RPMI8226 (cell line): ENCODE results near the gene RTN4R.
"Not testable (repeated sequence)": the region's sequence is repeated elsewhere in the genome, so short reads cannot be mapped to it uniquely, and the experiment has no call there.

Experiments
- DNase-seq: peaks from one replicate; pipeline ENCODE4 v3.0.0-alpha.2; 2015

Gene RTN4R

DNA sequence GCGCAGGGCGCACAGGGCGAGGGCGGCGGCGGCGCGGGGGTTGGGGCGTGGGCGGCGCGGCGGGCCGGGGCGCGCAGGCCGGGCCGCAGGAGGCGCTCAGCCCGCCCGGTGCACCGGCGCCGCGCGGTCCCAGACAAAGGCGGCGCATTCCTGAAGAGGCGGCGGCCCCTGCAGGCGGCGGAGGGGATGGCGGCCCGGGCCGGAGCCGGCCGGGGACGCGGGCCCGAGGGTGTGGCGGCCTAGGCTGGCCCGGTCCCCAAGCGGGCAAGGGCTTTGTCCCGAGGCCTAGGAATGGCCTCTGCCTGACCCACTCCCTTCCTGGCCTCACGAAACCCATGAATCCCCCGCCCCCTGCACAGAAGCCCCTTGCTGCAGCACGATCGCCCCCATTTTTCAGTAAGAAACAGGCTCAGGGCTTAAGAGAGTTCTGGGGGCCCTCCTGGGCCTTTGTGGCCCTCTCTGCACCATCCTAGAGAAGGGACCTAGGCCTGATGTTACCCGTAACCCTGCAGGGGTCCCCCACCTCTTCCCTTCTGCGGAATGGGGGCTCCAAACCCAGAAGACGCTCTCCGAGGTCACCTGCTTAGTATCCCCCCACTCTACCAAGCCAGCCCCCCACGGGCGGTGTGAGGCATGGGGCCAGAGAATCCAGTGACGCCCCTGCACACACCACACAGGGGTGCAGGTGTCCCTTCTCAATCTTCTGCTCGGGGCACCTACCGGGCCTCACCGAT lies at the start of gene RTN4R:
TSS of gene RTN4R (minus strand) at position 40 of the 734 bp plus-strand sequence. CDS start 226 bp downstream, outside the sequence.
- peak; percentile 38 for DNase-seq

GRCh38 chr22:20317402-20318042 lies 49.4 kb upstream of the RTN4R start:
- DNase-seq: not testable (repeated sequence)

- no peak for DNase-seq
These were observed 48.8 kb upstream of the RTN4R start for GRCh38 chr22:20316844-20317401.

GRCh38 chr22:20316217-20316843 lies 48.2 kb upstream of the RTN4R start:
- DNase-seq: no peak

GRCh38 chr22:20315337-20316216 lies 47.5 kb upstream of the RTN4R start:
- no peak for DNase-seq

DNA sequence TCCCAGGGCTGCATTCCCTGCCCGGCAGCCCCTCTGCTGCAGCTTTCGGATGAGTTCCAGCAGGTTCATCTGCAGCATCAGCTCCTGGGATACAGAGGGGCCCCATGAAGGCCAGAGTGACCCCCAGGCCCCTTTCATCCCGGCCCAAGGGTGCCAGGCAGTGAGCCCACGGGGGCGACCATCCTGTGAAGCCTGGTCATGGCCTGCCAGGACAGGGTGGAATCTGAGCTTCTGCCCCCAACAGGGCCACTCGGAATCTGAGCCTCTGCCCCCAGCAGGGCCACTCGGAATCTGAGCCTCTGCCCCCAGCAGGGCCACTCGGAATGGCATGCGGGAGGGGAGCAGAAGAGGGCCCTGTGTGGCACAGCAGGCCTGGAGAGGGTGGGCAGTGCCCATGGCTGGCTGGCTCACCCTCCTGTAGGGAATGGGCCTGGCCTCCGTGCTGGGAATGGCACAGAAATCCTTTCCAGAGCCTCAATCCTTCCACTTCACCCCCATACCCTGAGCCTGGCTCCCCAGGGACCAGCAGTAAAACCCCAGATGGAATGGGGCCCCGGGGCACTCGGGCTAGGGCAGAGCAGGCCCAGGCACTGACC lies 46.7 kb upstream of the RTN4R start:
- not testable (repeated sequence) for DNase-seq

- DNase-seq: not testable (repeated sequence)
These were observed 46.1 kb upstream of the RTN4R start for GRCh38 chr22:20314206-20314605.

DNA sequence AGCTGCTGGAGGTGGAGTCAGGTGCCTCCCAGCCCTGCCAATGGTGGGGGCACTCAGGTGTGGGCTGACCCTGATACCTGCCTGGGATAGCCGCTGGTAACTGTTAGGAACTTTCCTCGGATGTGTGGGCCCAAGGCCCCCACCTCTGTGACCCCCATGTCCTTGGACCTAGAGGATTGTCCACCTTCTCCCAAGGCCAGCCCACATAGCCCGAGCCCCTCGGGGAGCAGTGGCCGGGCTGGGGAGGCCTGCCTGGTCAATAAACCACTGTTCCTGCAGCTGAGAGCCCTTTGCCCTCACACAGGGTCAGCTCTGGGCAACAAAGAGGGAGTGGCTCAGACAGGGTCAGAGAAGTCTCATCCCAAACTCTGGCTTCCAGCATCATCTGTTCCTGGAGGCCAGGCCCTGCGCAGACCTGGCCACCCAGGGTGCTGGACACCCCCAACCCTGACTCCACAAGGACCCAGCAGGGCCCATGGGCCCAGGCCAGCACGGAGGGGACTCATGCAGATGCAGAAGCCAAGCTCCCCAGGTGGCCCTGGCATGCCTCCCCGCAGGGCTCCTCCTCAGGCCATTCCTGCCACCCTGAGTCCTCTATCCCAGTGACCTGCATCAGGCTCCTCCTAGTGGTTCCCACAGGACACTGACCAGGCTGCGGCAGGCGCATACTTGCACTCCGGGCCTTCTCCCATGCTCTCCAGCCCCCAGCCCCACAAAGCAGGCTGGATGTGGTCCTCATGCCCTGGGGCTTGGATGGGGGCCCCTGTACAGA lies 45.4 kb upstream of the RTN4R start:
- DNase-seq: not testable (repeated sequence)

DNA sequence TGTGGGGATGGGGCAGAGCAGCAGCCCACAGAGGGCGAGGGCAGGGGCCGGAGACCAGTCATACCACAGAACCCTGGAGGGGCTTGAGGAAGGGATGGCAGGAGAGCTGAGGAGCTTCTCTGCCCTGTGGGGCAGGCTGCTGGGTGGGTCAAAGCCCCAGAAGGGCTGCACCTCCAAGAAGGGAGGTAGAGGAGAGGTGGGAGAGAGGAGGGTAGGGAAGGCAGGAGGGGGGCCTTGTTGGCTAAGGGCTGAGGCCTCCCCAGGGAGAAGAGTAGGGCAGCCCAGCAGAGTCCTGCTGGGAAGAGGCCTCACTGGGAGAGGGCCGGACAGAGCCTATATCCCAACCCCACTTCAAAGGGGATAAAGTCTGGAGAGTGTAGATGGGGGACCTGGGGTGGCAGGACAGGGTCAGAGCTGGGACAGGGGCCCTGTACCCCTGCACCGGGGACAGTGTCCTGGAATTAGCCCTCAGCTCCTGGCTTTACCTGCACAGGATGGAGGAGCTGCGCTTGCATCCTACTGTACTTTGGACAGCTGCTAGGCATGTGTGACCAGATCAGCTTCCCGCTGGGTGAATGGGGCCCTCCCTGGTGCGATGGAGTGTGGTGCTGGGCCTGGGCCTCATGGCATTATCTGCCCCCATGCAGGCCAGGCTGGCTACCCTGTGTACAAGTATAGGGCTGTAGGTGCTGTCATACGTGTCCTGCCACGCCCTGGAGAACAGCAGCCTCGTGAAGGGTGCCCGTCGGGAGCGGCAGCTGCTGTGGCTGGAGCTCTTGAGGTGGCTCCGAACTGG lies 44.5 kb upstream of the RTN4R start:
- no peak for DNase-seq

- not testable (repeated sequence) for DNase-seq
These were observed 43.3 kb upstream of the RTN4R start for GRCh38 chr22:20311249-20312062.

GRCh38 chr22:20310773-20311172 lies 42.7 kb upstream of the RTN4R start:
- DNase-seq: not testable (repeated sequence)

- not testable (repeated sequence) for DNase-seq
These were observed 42.1 kb upstream of the RTN4R start for GRCh38 chr22:20310180-20310579.

- DNase-seq: not testable (repeated sequence)
These were observed 40.9 kb upstream of the RTN4R start for GRCh38 chr22:20308806-20309650.

DNA sequence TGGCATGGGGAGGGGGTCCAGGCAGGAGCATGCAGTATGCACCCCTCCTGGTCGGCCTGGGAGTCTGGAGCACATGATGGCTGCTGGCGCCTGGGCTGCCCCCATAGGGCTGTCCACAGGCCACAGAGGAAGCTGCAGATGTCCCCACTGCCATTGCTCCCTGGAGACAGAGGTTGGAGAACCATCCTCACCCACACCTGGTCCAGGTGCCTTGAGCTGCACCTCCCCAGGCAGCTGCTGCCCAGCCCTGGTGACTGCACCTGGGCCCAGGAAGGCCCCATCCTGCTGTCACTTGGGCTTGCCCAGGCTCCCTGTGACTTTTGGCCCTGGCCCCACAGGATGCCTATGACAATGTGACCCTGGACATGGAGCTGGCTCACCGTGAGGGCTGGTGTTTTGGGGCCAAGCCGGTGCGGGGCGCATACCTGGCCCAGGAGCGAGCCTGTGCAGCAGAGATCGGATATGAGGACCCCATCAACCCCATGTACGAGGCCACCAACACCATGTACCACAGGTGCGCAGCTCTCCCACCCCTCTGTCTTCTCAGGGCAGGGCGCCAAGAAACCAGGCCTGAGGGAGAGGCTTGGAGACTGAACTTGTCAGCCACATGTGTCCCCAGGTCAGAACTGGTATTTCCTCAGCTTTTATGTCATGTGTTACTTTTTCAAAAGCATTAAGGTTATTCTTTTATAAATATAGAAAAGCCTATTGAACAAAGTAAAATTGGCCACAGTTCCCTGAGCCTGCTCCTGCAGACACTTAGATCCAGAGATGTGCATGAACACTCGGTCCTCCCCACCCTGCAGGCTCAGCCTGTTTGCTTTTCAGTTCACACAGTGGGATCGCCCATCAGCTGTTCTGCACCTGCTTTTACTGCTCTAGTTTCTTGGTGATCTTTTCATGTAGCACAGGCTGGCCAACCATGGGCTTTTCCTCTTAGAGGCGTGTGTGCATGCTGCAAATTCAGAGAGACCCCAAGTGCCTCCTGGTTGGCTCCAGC lies 39.6 kb upstream of the RTN4R start:
- DNase-seq: not testable (repeated sequence)

DNA sequence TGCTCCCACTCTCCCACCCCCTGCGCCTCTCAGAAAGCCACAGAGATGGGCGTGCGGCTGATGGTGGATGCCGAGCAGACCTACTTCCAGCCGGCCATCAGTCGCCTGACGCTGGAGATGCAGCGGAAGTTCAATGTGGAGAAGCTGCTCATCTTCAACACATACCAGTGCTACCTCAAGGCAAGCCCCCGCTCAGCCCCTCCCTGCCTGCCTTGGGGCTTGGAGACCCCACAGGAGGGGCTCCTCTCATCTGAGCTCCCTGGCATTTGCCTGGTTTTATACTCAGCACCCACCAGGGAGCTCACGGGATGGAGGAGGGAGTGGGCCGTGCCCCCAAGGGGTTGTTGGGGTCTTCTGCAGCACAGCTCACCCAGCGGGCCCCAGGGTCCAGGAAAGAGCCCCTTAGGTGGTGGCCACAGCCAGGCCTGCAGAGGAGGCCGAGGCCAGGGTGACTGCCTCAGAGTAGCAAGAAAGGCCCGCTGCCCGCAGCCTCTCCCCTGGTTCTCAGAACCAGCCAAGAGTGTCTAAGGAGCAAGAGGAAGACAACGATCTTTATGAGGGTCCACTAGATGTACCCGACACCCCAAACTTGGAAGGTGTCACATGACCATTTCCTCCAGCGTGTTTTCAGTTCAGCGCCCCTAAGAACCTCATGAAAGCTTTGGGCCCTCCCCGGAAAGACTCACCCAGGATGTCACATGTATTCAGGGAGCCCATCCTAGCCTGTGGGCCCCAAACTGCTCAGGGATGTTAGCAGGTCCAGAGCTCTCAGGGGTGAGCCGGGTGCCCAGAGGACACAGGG lies 38.7 kb upstream of the RTN4R start:
- not testable (repeated sequence) for DNase-seq
